GM23248 (cell line): ENCODE data around the gene CA4. TPM values are rescaled to one million over a fixed set of nuclear protein-coding genes. Genes with fewer than 3 reads are reported as not detected.

Source experiments
- DNase-seq: peaks from one replicate; pipeline ENCODE4 v3.0.0-alpha.2; 2015
- H2AFZ ChIP-seq: fragments of 200-600 bp; sonication (generic); 2 replicates; pipeline ENCODE4 v1.6.1; 2016; ENCODE audit warnings: antibody characterized with exemption
- H3F3A ChIP-seq: fragments of 200-600 bp; sonication (generic); 2 replicates; pipeline ENCODE4 v1.6.1; 2016; ENCODE audit warnings: mild to moderate bottlenecking, antibody characterized with exemption, mixed run types; ENCODE audit not compliant: insufficient read depth
- H3K27ac ChIP-seq: fragments of 200-600 bp; sonication (generic); 2 replicates; pipeline ENCODE4 v1.5.1; 2016; ENCODE audit warnings: mild to moderate bottlenecking
- H3K27me3 ChIP-seq: fragments of 200-600 bp; sonication (generic); replicated peaks from 2 replicates; pipeline ENCODE4 v1.6.1; 2016; ENCODE audit warnings: mild to moderate bottlenecking; ENCODE audit not compliant: insufficient read depth
- H3K36me3 ChIP-seq: fragments of 200-600 bp; sonication (generic); 2 replicates; pipeline ENCODE4 v1.6.1; 2016; ENCODE audit warnings: low read depth, mild to moderate bottlenecking
- H3K4me1 ChIP-seq: fragments of 200-600 bp; sonication (generic); 2 replicates; pipeline ENCODE4 v1.6.1; 2016; ENCODE audit warnings: mild to moderate bottlenecking; ENCODE audit not compliant: insufficient read depth
- H3K4me2 ChIP-seq: fragments of 200-600 bp; sonication (generic); one replicate; pipeline ENCODE4 v1.6.1; 2016; ENCODE audit warnings: mild to moderate bottlenecking; ENCODE audit not compliant: unreplicated experiment
- H3K4me3 ChIP-seq: fragments of 200-600 bp; sonication (generic); 2 replicates; pipeline ENCODE4 v1.5.1; 2016; ENCODE audit warnings: mild to moderate bottlenecking
- H3K79me2 ChIP-seq: fragments of 200-600 bp; sonication (generic); 2 replicates; pipeline ENCODE4 v1.6.1; 2016; ENCODE audit warnings: mild to moderate bottlenecking; ENCODE audit not compliant: insufficient read depth
- H3K9ac ChIP-seq: fragments of 200-600 bp; sonication (generic); 2 replicates; pipeline ENCODE4 v1.6.1; 2016; ENCODE audit warnings: mild to moderate bottlenecking
- H3K9me2 ChIP-seq: fragments of 200-600 bp; sonication (generic); 2 replicates; pipeline ENCODE4 v1.6.1; 2016; ENCODE audit warnings: mixed run types, mild to moderate bottlenecking, moderate library complexity; ENCODE audit not compliant: insufficient read depth
- H3K9me3 ChIP-seq: fragments of 200-600 bp; sonication (generic); one replicate; pipeline ENCODE4 v1.6.1; 2017; ENCODE audit warnings: low read depth
- H4K20me1 ChIP-seq: fragments of 200-600 bp; sonication (generic); 2 replicates; pipeline ENCODE4 v1.6.0; 2016; ENCODE audit not compliant: insufficient read depth
- EZH2 ChIP-seq: fragments of 200-600 bp; sonication (generic); IDR thresholded peaks from 2 replicates; pipeline ENCODE4 v1.6.1; 2018; ENCODE audit warnings: antibody characterized with exemption, mild to moderate bottlenecking; ENCODE audit not compliant: insufficient read depth, poor library complexity, severe bottlenecking
- EZH2phosphoT487 ChIP-seq: fragments of 200-600 bp; sonication (generic); IDR thresholded peaks from 2 replicates; pipeline ENCODE4 v1.6.1; 2018; ENCODE audit warnings: antibody characterized with exemption, moderate library complexity, mild to moderate bottlenecking, low read depth; ENCODE audit not compliant: insufficient read depth
- whole genome bisulfite sequencing, 2 experiments: methylation state at CpG; one replicate each; pipeline ENCODE4 v1.1.6; 2015 to 2017; ENCODE audit warnings: low lambda C conversion rate in 2 of 2, low coverage in 1 of 2; ENCODE audit errors: missing lambda C conversion rate in 2 of 2; 5-methylcytosine and 5-hydroxymethylcytosine counted together
- in situ Hi-C: fragments of 300-500 bp; cut with MboI; formaldehyde crosslinking; loops from 2 replicates; pipeline ENCODE4 v1.15.0; 2020
- polyA plus RNA-seq: library from polyadenylated mRNA; unstranded; fragments of >200 nt; fragmentation: Nextera tagmentation; extraction: Ambion mirVana; gene quantifications from 2 replicates; pipeline ENCODE4 v1.2.1, GENCODE V29; 2016
- total RNA-seq: library from RNA; depleted of rRNA; stranded (reverse); fragments of >200 nt; shearing (Covaris generic); gene quantifications from 2 replicates; pipeline ENCODE4 v1.2.3, GENCODE V29; 2014

The CA4 gene
- total and polyA plus RNA-seq, 2 experiments from 2014 or later = not detected

DNA sequence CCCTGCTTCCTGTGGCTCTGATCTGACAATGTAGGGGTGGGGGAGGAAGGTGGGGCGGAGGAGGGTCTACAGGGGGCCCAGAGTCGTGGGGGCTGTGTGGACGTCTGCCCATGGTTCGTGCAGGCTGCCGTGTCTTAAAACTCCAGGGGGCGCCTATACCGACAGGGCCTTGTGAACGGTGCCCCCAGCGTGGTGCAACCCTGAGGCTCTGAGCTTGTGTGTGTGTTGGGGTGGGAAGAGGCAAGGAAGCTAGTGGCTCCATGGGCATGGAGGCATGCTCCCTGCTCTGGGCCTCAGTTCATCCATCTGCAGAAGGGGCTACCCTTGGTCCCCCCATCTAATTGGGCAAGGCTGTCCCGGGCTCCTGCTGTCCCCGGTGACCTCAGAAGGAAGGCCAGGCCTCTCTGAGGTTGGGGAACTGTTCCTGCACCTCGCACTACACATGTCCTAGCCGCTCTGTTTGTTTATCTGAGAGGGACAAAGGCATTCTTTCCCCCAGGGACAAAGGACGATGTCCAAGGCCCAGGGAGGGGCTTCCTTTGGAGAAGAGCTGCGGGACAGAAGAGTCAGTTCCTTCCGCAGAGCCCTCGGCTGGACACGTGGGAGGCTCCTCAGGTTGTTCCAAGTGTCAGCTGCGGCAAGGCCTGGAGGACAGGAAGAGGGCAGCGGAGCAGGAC, 13.5 kb downstream of the CA4 start:
- Histone ChIP-seq H3K4me3 (no peak overlapping the region), H3K27ac (no peak overlapping the region), H3F3A (no peaks in the 10 kb centered on the region), H3K4me2 (no peak overlapping the region), H3K9ac (no peak overlapping the region), H4K20me1 (no peaks in the 10 kb centered on the region), H3K27me3 (no peaks in the 10 kb centered on the region), H2AFZ (no peak overlapping the region), H3K9me3 (no peaks in the 10 kb centered on the region), H3K9me2 (no peaks in the 10 kb centered on the region), H3K79me2 (no peaks in the 10 kb centered on the region), H3K36me3 (no peaks in the 10 kb centered on the region), H3K4me1 (no peaks in the 10 kb centered on the region)
- TF ChIP-seq EZH2 = no peak
- TF ChIP-seq EZH2phosphoT487 = no peak
- no peak for DNase-seq
- in situ Hi-C loops = no loop called here
- WGBS, 2 experiments = 63% methylated on average over 18 to 20 of the region's 20 CpGs

DNA sequence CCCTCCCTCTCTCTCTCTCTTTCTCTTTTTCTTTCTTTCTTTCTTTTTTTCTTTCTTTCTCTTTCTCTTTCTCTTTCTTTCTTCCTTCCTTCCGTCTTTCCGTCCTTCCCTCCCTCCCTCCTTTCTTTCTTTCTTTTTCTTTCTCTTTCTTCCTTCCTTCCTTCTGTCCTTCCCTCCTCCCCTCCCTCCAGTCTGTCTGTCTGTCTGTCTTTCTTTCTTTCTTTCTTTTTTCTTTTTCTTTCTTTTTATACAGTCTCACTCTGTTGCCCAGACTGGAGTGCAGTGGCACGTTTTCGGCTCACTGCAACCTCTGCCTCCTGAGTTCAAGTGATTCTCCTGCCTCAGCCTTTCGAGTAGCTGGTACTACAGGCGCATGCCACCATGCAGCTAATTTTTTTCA, 14.4 kb downstream of the CA4 start:
- WGBS, 2 experiments = 68 to 77% methylated on average over 5 to 6 of the region's 6 CpGs
- Histone ChIP-seq H3K27ac (no peak overlapping the region), H3K79me2 (no peaks in the 10 kb centered on the region), H3K27me3 (no peaks in the 10 kb centered on the region), H3K9me3 (no peaks in the 10 kb centered on the region), H3K4me3 (no peak overlapping the region), H3K4me1 (no peaks in the 10 kb centered on the region), H3F3A (no peaks in the 10 kb centered on the region), H3K9ac (no peak overlapping the region), H3K9me2 (no peaks in the 10 kb centered on the region), H2AFZ (no peak overlapping the region), H3K4me2 (no peak overlapping the region), H4K20me1 (no peaks in the 10 kb centered on the region), H3K36me3 (no peaks in the 10 kb centered on the region)
- no peak for DNase-seq
- in situ Hi-C loops = no loop called here
- no peak for TF ChIP-seq EZH2phosphoT487
- no peak for TF ChIP-seq EZH2

DNA sequence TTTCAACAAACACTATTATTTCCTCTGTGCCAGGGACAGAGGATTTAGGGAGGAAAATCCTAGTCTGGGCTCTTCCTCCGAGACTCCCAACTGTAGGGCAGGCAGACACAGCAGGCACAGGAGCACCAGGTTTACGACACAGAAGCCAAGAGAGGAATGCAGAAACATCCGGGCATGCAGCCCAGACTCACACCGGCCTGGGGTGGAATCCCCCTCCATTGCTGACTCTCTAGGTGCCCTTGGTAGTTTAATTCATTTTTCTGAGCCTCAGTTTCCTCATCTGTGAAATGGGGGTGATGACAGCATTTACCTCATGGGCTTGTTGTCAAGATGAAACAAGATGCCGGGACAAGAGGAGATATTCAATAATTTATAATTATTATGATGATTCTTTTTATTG, 14.9 kb downstream of the CA4 start:
- no peaks in the 10 kb centered on the region for H3F3A ChIP-seq
- no peak overlapping the region for H3K4me2 ChIP-seq
- H3K4me3 ChIP-seq = no peak overlapping the region
- H3K9ac ChIP-seq = no peak overlapping the region
- H3K79me2 ChIP-seq = no peaks in the 10 kb centered on the region
- H4K20me1 ChIP-seq = no peaks in the 10 kb centered on the region
- no peak for TF ChIP-seq EZH2
- TF ChIP-seq EZH2phosphoT487 = no peak
- DNase-seq = no peak
- H2AFZ ChIP-seq = no peak overlapping the region
- no peaks in the 10 kb centered on the region for H3K9me2 ChIP-seq
- in situ Hi-C loops = no loop called here
- H3K4me1 ChIP-seq = no peaks in the 10 kb centered on the region
- H3K9me3 ChIP-seq = no peaks in the 10 kb centered on the region
- H3K27me3 ChIP-seq = no peaks in the 10 kb centered on the region
- H3K27ac ChIP-seq = no peak overlapping the region
- no peaks in the 10 kb centered on the region for H3K36me3 ChIP-seq
- WGBS, 2 experiments = 33 to 40% methylated on average over 5 of the region's 5 CpGs

DNA sequence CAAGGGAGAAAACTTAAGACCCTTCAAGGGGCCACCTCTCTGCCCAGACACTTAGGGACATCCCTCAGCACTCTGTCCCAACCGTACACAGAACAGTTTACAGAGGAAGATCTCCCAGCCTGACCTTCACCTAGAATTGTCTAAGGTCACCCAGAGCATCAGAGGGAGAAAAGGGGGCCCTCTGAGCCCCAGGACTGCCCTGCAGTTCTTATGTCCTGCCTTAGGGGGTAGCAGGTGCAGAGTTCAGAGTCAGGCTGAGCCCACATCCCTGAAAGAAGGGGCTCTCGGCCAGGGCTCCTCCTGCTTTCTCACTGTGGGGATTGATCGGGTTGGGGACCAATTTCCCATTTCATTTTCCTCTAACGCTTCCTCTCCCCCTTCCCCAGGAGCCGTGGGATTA, 15.4 kb downstream of the CA4 start:
- Histone ChIP-seq H3K27ac (no peak overlapping the region), H2AFZ (no peak overlapping the region), H3K9me3 (no peaks in the 10 kb centered on the region), H3K9ac (no peak overlapping the region), H3K9me2 (no peaks in the 10 kb centered on the region), H3K36me3 (no peaks in the 10 kb centered on the region), H3F3A (no peaks in the 10 kb centered on the region), H3K4me1 (peaks cover 5% of the 10 kb centered on the region), H3K4me2 (no peak overlapping the region), H3K27me3 (no peaks in the 10 kb centered on the region), H3K4me3 (no peak overlapping the region), H4K20me1 (no peaks in the 10 kb centered on the region), H3K79me2 (no peaks in the 10 kb centered on the region)
- TF ChIP-seq EZH2phosphoT487 (no peak), EZH2 (no peak)
- in situ Hi-C loops = no loop called here
- no peak for DNase-seq
- 35 to 44% methylated on average over 5 of the region's 5 CpGs for WGBS, 2 experiments
